GM21786 (cell line): ENCODE measurements around the gene UGT1A3.

Experiments used
- ATAC-seq: cut with Tn5 transposase; IDR thresholded peaks from one replicate; pipeline ENCODE4 v1.9.1; 2021; ENCODE audit not compliant: unreplicated experiment

The UGT1A3 gene

DNA sequence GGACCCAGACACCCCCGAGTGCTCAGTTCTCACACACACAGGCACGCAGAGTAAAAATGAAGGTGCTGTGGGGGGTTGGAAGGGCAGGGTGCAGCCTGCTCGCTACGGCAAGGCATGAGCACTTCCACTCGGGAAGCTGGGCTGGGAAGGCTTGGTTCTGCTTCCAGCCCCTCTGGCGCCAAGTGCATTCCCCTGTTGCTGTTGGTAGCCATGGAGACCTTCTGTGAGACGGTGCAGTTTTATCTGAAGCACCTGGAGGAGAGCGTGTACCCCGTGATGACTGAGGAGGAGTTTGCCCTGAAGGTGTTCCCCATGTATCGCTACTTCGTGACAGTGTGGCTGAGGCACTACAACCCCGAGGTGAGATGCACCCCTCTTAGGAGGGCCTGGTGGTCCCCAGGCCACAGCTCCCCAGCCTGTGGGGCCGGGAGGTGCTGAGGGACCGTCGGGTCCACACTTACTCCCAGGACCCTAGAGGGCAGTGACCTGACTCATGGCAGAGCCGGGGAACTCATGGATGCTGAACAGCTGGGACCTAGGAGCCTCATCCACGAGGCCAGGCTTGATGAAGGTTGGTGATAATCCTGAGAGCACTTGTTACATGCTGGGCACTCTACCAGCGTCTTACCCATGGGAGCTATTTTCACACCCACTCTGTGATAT is 64.8 kb downstream of the UGT1A3 start:
- no peak for ATAC-seq

DNA sequence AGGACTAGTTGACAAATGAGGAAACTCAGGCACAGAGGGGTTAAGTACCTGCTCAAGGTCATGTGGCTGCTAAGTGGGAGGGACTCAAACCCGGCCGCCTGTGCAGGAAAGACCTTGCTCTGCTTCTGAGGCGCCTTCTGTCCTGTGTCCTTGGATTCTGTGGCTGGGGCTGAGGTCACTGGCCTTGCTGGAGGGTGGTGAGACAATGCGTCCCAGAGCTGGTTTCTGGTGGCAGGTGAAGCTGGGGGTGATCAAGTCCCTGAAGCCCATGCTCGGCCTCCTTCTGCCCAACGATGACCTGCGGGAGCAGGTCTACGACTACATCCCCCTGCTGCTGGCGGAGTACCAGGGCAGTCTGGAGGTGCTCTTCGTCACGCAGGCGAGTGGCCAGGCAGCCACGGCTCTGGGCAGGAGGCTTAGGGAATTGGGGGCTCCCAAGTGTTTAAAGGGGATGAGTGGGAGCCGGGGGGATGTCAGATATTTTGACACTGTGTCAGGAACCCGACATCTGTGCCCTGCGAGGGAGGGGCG is 65.4 kb downstream of the UGT1A3 start:
- ATAC-seq: no peak

DNA sequence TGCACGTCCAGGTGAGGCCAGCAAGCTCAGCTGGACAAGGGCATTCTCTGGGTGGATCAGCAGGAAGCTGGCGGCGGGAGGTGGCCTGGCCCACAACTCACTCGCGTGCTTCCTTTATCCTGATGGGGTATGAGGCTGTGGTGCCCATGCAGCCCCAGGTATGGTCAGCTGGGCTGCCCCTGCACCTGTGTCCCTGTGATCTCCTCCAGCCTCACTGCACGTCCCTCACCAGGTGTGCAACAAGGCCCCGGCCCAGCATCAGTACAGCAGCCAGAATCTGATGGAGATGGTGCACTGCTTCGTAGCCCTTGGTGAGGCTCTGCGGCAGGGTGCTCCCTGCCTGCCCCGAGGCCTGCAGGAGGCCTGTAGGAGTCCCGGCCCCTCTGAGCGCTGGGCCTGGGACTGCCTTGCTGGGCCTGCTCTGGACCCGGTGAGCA is 66.9 kb downstream of the UGT1A3 start:
- no peak for ATAC-seq

DNA sequence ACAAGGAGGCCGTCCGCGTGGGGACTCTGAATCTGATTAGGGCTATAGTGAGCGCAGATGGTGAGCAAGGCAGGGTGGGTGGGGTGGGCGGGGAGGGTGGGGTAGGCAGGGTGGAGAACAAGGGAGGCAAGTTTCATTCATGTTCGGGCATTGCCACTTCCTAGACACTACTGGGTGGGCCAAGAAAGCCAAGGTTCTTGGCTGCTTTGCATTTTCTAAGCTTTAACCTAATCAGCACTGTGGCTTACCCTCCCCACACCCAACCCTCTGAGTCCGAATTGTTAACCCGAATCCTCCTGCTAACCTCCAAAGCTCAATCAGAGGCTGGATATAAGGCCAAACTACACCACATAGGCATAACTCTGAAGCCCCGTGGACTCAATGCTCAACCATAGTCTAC is 67.4 kb downstream of the UGT1A3 start:
- no peak for ATAC-seq

DNA sequence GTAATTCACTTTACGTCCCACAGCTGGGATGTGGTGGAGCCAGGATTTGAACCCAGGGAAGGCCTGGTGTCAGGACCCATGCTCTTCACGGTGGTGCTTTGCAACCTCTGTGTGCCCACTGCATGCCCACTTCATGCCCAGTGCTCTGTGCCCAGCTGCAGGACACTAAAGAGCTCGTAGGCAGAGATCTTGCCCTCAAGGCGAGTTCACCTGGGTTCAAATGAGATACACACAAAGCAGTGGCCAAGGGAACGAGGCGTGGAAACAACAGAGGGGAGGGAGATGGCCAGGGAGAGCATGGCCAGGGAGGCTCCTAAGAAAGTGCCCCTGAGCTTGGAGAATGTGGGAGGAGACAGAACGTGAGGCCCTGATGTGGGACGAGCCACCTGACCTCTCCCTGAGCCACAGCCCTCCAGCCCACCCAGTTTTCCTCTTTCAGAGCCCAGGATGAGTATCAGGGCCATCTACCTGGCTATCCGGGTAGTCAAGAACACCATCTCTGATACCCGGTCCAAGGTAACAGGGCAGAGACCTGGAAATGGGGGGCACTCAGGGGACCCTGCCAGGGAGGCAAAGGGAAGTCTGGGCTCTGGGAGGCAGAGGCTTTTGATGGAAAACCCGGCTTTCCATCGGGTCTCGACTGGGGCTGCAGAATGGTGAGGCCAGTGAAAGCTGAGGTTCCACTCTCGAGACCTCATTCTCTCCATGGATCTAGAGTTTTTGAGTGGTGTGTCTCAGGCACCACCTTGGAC is 69.7 kb downstream of the UGT1A3 start:
- no peak for ATAC-seq

DNA sequence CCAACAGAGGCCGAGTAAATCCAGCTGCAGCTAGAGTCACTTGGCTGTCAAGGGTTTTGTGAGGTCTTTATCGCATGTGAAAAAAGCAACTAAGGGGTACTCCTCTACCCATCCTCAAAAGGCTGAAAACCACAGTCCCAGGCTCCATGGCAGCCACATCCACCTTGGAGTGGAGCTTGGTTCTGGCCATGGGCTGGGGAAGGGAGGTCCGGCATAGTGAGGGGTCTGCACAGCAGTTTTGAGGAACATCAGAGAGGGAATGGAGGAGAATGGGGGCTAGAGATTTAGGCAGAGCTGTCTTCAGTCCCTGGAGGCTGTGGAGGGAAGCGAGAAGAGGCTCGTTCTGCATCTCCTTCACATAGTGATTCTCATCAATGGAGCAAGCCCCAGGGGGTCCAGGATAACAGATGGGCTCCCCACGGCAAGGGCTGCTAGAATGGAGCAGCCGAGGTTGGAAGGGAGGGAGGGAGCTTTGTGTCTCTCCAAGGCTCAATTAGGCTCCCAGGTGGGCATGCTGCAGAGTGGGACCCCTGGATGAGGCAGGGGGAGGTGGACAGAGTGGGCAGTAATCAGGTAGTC is 70.3 kb downstream of the UGT1A3 start:
- ATAC-seq: no peak

DNA sequence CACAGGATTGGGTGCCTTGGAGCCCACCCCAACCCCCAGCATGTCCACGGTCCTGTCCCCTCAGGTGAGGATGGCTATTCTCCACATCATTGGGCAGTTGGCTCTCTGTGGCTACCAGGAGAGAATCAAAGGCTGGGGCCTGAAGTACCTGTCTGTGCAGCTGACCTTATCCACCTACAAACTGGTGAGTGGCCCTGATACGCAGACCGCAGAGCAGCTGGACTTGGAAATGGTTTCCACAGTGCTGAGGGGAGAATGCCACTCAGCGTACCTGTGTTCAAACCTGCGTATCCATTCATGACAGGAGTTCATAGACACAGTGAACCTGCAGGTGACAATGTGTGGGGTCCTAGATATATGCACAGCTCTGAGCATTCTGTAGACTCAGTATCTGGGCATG is 70.9 kb downstream of the UGT1A3 start:
- no peak for ATAC-seq

DNA sequence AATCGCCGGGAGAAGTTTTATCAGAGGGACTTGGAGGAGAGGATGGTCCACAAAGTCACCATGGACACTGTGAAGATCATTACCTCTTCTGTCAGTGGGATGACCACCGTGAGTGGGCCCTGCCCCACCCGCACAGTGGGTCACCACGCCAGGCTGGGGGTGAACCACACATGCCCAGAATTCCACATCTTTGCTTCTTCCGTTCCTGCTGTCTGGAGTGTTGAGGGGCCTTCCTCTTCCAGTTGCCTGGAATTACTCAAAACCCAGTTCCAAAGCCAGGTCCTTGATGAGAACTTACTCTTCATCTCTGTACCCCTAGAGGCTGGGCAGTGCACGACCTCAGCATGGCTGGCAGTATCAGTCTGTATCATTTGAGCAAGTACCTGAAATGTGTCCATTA is 71.4 kb downstream of the UGT1A3 start:
- no peak for ATAC-seq

DNA sequence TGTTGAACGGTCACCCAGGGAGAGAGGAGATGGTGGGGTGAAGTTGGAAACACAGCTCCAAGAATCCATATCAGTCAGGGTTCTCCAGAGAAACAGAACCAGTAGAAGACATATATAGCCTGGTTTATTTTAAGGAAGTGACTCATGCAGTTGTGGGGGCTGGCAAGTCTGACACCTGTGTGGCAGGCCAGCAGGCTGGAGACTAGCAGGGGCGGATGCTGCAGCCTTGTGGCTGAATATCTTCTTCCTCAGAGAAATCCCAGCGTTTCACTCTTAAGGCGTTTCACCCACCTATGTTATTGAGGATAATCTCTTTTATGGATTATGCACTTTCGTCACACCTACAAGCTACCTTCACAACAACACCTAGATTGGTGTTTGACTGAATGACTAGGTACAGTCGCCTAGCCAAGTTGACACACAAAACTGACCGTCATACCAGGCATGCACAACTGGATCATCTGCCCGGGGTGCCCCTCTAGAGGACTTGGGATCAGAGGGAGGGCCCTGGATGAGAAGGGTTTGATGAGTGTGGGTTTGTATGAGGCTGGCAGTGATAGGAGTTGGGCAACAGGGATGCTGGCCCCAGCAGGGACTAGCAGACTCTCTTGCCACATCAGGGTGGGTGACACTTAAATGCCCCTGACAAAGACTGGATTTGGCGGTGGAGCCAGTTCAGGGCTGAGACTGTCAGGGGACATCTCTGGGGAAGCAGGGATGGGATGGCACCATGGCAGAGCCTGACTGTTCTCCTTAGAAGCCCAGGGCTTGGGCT is 72.7 kb downstream of the UGT1A3 start:
- no peak for ATAC-seq

DNA sequence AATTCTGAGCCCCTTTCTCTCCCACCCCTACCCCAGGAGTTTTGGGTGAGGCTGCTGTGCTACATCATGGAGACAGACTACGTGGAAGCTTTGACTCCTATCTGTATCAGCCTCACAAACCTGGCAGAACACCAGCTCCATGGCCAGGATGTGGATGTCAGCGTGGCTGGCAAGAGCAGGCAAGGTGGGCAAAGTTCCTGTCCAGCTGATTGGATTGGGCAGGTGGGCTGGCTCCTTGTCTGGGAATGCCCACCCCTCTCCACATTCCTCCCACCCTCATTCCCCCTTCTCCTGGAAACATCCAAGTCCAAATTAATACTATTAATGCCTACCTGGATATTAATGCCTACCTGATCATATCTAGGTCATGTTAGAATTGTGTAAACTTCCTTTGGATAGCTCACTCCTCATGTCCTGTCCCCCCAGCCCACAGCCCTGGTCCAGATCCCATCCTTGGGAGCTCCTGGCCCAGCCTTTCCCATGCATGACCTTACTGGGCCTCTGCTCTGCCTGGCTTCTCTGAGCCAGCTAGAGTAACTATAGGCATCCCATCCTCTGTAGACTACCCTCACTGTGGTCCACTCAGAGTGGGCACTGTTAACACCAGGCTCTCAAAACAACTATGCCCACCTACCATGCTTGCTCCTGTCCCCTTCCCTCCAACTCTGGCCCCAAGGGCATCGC is 73.4 kb downstream of the UGT1A3 start:
- ATAC-seq: no peak

DNA sequence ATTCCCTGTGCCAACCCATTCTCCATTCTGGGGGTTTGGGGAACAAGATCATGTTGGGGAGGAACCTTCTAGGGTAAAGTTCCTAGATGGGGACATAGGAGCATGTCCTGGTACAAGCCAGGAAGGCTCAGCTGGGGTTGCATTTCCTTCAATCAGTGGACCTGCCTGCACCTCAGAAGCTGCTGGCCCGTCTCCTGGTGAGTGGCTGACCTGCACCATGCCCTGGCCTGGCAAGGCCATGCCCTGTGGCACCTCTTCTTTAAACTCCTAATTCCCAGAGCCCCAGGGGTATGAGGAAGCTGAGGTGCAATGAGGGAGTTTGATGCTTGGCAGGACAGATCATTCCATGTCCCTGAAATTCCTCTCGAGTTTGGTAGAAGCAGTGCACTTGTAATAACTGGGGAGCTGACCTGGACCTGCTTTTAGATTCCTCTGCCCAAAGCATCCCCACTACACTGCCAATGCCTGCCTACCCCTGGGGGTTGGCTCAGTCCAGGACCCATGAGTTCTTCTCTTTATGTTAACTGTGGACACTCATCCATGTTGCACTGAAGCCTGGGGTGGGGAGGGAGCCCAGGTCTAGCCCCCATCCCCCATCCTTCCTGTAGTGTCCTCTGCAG is 74.6 kb downstream of the UGT1A3 start:
- no peak for ATAC-seq

DNA sequence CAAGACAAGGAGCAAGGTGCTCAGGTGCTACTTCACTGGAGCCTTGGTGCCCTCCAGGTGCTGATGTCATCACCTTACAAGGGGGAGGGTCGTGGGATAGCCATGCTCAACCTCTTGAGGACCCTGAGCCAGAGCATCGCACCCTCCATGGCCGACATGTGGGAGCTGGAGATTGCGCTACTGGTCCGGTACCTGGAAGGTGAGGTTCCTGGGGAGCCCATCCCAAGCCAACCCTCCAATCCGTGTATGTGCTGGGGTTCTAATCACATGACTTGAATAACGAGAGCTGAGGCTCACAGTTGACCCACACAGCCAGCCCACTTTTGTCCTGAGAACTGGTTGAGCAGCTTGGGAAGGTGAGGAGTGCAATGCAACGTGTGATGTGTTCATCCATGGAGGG is 75.2 kb downstream of the UGT1A3 start:
- ATAC-seq: no peak

DNA sequence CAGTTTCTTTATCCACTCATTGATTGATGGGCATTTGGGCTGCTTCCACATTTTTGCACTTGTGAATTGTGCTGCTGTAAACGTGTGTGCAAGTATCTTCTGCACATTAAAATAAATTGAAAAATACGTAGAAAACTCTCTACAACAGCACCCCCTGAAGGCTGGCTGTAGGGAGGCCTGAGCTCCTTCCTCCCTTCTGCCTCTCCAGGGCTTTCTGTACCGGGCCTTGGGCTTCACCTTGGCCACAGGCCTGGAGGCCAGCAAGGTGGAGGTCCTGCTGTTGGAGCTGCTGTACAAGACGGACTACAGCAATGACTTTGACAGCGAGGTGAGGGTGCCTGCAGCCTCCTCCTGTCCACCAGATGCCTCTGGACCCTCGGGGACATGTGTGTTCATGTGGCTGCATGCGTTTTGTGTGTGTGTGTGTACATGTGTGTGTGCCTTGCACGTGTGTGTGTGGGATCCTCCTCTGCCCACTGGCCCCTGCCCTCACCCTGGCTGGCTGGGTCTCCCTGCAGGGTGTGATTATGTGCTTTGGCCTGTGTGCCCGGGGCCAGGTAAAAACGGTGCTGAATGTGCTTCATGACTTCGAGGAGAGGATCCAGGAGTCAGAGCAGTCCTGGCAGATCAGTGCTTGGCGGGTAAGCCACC is 78.5 kb downstream of the UGT1A3 start:
- ATAC-seq: no peak

DNA sequence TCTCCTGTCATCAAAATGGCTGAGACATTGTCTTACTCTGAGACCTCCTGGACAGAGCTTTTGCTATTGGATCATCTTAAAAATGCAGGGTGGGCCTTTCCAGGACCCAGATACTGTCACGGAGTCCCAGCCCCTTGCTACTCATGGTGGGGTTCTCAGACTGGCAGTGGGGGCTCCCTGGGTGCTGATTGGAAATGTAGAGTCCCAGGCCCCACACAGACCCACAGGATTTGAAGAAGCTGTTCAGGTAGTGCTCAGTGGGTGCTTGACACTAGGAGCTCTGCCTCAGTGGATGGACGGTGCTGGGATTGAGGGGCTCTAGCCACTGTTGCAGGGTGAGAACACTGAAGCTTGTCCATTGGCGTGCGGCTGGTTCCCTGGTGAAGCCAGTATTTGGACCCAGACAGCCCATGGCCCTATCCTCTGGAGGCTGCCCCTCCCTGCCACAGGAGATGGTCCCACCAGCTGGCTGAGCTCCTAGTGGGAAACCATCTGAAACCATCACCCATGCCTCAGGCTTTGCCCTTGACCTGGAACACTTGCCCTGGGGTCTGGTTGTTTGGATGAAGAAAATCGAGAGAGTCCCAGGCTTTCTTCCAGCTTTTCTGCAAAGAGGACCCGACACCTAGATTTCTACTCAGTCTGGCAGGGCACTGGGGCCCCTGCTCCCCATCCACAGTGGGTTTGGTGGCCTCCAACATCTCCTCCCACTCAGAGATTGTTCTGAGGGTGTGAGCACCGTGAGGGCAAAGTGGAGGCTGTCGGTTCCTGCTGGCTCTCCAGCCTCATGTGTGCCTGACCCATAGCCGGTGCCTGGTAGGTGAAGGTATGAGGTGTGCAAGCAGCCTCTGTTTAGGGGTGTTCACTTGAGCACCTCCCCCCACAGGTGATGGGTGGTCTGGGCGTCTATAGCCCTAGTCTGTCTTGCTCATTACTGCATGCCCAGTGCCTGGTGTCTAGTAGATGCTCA is 79.4 kb downstream of the UGT1A3 start:
- ATAC-seq: no peak

DNA sequence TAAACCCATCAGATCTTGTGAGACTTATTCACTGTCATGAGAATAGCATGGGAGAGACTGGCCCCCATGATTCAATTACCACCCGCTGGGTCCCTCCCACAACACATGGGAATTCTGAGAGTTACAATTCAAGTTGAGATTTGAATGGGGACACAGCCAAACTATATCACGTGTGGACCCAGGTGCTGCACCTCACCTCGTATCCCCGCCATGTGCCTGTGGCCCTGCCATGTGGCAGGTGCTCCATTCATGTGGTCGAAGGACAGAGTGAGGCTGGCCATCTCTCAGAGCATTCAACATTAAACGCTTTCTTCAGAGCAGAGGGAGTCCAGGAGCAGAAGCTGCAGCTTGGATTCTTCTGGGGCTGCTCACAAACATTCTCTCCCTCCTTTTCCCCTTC is 81.5 kb downstream of the UGT1A3 start:
- ATAC-seq: no peak

DNA sequence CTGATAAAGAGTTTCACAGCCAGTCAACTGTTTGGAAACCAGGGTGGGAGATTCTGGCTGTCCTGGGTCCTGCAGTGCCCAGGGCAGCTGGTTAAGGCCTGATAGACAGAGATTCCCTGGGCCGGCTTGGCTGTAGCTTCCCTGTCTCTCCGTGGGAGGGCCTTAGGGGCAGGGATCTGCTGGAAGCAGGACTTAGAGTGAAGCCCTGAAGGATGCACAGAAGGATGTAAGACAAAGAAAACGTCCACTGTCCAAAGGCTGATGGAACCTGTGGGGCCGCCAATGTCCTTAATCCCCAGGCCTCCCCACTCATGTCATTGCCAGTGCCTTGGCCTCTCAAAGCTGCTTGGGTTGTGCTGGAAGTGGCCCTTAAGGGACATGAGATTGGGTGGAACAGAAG is 82.2 kb downstream of the UGT1A3 start:
- ATAC-seq: no peak

DNA sequence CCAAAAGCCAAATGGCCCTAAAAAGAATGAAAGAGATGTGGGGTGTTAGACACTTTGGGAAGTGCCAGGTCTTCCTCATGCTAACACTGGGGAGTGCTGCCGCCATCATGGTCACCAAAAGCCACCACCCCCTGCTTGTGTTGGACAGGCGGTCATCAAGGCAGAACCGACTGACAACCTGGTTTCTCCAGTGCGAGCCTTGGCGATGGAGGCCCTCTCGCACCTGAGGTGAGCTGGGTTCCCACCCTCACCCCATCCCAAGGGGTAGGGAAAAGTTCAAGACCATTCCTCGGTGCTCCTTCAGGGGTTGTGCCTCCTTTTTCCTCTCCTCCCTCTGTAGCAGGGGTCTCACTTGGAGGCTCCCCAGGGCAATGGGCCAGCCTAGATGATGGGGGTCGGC is 82.9 kb downstream of the UGT1A3 start:
- ATAC-seq: no peak

DNA sequence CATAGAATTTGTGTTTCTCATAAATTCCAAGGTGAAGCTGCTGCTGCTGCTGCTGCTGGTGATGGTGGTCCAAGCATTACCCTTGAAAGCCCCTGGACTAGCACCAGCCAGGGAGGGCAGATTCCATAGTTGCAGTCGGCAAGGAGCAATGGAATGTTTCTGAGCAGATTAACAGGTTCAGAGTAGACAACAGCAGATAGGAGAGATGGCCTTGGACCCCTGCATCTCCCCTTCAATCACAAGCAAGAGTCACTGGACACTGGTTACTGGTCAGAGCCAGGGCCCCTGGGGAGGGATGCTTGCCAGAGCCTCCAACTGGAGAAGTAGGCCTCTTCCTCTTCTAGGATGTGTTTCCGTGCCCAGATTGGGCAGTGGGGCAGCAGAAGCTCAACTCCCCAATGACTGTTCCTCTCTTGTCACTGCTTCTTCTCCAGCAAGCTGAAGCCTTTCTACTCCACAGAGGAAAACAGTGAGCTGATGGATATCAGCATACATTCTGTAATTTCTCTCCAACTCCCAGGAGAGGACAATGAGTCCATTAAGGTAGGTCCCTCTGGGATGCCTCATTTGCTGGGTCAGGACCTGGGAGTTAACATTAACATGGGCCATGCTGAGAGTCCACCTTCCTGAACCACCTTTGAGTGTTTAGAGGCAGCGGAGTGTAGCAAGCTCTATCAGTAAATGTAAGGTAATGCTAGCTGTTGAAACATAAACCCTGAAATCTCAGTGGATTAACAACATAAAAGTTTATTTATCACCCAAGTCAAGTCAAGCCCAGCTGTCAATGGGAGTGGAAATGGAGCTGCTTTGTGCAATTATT is 84.6 kb downstream of the UGT1A3 start:
- no peak for ATAC-seq
